Ovary (tissue), 3 donors: Measurements from ENCODE around the gene SYT9.

Experiments
- EP300 ChIP-seq: sonication (generic); formaldehyde crosslinking; IDR thresholded peaks from one replicate; pipeline ENCODE4 v1.6.1; 2017; ENCODE audit warnings: antibody characterized with exemption
- POLR2A ChIP-seq: fragments of 450-650 bp; IDR thresholded peaks from one replicate; pipeline ENCODE4 v1.6.1; 2017; ENCODE audit warnings: antibody characterized with exemption, mild to moderate bottlenecking, moderate library complexity
- TF ChIP-seq, protein P1 (sequence below), 3 donors: fragments of 450-650 bp in 2 of 3; fragments of 200-600 bp in 1 of 3; IDR thresholded peaks; one replicate each; pipeline versions ENCODE4 v1.5.1 to v1.8.0; 2016 to 2022; ENCODE audit warnings: antibody characterized with exemption in 3 of 3, mild to moderate bottlenecking in 1 of 3
- donor health status: DM: no; HTN: no; CAD: no.

DNA sequence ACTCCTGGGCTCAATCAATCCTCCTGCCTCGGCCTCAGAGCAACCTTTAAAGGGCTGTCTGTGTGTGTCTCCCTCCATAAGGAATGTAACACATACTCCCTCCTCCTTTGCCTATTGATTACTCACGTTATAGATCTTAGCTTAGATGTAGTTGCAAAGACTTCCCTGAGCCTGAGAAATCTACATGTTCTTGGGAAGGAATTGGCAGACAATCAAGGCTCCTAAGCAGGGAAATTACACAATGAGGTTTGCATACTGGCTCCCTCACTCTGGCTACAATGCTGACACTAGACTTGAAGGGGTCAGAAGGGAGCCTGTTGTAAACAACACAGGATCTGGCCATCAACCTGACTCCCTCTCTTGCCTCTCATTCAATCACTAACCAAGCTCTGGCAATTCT, 228.4 kb downstream of the SYT9 start:
- TF ChIP-seq, protein P1, sequence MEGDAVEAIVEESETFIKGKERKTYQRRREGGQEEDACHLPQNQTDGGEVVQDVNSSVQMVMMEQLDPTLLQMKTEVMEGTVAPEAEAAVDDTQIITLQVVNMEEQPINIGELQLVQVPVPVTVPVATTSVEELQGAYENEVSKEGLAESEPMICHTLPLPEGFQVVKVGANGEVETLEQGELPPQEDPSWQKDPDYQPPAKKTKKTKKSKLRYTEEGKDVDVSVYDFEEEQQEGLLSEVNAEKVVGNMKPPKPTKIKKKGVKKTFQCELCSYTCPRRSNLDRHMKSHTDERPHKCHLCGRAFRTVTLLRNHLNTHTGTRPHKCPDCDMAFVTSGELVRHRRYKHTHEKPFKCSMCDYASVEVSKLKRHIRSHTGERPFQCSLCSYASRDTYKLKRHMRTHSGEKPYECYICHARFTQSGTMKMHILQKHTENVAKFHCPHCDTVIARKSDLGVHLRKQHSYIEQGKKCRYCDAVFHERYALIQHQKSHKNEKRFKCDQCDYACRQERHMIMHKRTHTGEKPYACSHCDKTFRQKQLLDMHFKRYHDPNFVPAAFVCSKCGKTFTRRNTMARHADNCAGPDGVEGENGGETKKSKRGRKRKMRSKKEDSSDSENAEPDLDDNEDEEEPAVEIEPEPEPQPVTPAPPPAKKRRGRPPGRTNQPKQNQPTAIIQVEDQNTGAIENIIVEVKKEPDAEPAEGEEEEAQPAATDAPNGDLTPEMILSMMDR (IDR thresholded peaks at IDR 0.05): no peak
- no peak for TF ChIP-seq EP300
- no peak for TF ChIP-seq POLR2A
